GM19023 (cell line): ENCODE data around the gene GLT6D1.

ENCODE experiments used
- ATAC-seq: cut with Tn5 transposase; IDR thresholded peaks from one replicate; pipeline ENCODE4 v1.9.1; 2021; ENCODE audit warnings: mild to moderate bottlenecking, moderate library complexity; ENCODE audit not compliant: unreplicated experiment

GLT6D1 gene

DNA sequence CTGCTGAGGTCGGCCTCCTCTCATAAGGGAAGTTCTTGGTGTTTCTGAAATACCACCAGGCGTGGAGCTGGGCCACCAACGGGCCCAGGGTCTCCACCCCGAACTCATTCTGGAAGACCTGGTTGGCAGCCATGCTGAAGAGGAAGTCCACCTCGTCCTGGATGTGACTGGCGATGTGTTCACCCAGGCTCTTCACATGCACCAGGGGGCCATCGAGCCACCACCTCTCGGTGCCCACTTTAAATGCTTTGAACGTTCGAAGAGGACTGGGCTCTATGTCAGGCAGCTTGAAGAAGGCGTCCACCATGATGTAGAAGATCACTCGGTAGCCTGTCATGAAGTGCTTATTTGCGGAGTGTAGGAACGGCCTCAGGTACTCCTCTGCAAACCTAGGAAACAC lies 15.1 kb downstream of the GLT6D1 start:
- no peak for ATAC-seq

- no peak for ATAC-seq
Measured at GRCh38 chr9:135622415-135623020, 16.8 kb downstream of the GLT6D1 start.

DNA sequence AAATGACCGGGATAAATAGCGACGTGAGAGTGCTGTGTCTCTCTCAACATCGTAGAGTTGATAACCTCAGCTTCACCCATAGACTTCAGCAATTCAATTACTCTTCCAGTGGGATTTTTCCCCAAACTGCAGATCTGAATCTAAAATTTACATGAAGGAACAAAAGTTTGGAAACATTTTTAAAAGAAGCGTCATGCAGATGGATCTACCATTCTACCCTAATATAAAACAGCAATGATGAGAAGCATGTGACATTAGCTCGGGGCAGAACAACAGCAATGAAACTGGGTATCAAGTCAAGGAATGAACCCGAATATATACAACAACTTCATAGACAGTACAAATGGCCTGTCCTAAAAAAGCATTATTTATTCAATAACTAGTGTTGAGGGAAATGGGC lies 18.8 kb downstream of the GLT6D1 start:
- no peak for ATAC-seq

GRCh38 chr9:135619599-135619886 lies 19.8 kb downstream of the GLT6D1 start:
- no peak for ATAC-seq

DNA sequence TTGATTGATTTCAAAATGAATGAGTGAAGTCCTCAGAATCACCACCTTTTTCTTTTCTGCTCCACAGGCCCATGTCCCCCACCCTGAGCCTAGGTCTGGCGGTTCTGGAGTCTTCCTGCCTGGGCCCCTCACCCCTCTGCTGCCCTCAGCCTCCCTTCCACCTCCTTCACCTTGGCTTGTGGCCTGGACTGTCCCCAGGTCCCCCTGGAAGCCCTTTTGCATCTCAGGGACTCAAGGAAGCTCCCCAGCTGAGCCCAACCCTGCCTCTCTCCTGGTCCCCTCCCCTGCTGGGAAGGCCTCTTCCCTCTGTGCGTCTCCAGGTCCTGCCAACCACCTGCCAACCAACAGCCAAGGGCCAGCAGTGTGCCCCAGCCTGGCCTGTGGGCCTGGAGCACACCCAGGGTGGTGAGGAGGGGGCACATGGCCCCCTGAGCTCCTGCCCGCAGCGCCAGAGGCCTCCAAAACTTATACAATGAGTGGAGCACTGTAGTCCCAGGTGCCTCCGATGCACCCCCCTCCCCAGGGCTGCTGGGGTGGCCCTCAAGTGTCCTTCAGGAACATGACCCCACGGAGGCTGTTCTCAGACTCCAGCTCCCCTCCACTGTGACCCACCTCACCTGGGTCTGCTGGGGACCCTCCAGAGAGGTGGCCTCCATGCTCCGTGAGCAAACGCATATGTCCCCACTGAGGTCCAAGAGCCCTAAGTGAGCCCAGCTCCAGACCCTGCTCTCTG lies 20.3 kb downstream of the GLT6D1 start:
- ATAC-seq: no peak

DNA sequence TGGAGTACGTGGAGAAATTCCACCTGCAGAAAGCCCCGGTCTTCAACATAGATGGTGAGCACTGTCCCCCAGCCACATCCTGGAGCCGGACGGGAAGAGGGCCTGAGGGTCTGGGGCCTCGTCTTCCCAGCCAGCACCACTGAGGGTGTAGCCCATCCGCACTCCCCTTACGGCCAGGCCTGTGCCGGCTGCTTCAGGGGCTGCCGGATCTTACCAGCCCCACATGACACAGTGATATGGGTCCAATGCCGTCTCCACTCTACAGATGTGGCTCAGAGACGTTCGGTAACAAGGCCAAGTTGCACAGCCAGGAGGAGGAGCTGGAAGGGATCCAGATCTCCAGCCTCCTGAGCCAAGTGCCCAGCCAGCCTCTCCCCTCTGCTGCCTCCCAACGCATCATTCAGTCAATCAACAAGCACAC lies 21.3 kb downstream of the GLT6D1 start:
- ATAC-seq: no peak

DNA sequence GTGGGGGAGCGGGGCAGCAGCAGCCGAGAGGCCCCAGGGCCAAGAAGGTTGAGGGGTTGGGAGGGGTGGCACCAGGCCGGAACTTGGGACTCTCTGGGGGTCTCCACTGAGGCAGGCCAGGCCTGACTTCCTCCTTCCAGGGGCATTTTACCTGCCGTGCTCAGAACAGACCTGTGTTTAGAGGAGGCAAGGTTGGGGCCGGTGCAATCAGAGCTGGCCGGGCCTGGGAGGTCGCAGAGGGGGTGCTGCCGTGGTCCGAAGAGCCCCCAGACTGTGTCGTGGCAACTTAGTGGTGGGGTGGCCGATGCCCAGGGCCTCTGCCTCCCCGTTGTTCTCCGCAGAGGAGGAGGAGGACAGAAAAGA lies 21.8 kb downstream of the GLT6D1 start:
- ATAC-seq: no peak

- no peak for ATAC-seq
Measured at GRCh38 chr9:135616619-135617537, 22.5 kb downstream of the GLT6D1 start.

DNA sequence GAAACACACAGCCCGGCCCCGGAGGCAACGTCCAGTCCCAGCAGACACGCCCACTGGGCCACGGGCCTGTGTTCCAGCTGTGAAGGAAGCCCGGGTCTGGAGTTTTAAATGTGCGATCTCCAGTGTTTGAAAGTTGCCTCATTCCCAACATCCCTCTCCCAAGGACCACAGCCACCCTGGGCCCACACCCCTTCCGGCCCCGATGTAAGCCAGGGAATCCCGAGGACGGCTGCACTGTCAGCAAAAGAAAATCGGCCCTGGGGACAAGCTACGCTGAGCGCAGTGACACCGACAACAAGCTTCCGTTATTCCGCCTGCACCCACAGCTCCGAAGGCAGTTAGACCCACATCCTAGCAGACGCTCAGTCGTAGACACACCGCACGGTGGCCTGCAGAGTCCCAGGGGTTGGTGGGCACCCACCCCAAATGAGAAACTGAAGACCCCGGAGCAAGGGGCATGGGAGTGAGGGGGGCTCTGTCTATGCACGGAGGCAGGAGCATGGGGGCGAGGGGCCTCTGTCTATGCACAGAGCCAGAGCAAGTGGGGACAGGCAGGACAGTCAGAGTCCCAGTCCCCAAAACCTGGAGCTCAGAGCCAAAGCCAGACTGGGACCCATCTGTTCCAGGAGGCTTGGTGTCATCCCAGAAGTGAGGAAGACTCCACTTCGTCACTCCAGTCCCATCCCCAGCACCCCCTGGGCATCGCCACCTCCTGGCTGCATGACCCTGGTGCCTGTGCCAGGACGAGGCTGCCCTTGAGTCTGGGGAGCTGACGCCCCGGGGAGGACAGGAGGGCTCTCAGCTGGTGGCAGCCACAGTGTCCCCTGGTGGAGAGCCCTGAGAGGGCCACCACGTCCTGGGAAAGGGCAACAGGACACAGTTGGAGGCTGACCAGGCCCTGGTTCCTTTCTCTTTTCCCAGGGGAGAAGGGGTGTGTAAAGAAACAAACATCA lies 23.4 kb downstream of the GLT6D1 start:
- ATAC-seq: no peak

DNA sequence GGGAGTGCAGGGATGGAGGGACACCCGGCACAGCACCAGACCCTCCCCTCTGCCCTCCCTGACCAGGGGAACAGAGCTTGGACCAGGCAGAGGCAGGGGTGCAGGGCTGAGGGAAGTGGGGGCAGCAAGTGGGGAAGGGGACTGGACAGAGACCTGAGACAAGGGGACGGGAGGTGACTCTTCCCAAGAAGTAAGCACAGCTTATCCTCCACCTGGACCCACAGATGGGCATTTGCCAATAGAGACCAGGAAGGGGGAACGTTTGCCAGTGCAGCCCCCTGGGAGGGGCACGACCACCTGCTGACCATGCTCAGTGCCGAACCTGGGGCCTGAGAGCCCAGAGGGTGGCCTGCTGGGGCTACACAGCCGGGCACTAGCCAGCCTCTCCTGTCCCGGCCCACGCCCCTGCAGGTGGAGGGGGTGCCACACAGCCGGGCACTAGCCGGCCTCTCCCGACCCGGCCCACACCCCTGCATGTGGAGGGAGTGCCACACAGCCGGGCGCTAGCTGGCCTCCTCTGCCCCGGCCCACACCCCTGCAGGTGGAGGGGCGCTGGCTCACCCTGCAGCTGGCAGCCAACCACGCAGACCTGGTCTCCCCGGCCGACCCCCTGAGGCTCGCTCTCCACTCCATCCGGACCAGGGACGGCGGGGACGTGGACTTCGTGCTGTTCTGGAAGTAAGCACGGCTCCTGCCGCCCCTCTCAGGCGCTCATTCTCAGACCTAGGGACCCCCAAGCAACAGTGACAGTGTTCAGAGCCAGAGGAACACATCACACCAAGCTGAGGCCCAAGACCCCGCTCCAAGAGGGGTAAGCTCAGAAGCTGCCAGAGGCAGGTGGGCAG lies 24.3 kb downstream of the GLT6D1 start:
- no peak for ATAC-seq

DNA sequence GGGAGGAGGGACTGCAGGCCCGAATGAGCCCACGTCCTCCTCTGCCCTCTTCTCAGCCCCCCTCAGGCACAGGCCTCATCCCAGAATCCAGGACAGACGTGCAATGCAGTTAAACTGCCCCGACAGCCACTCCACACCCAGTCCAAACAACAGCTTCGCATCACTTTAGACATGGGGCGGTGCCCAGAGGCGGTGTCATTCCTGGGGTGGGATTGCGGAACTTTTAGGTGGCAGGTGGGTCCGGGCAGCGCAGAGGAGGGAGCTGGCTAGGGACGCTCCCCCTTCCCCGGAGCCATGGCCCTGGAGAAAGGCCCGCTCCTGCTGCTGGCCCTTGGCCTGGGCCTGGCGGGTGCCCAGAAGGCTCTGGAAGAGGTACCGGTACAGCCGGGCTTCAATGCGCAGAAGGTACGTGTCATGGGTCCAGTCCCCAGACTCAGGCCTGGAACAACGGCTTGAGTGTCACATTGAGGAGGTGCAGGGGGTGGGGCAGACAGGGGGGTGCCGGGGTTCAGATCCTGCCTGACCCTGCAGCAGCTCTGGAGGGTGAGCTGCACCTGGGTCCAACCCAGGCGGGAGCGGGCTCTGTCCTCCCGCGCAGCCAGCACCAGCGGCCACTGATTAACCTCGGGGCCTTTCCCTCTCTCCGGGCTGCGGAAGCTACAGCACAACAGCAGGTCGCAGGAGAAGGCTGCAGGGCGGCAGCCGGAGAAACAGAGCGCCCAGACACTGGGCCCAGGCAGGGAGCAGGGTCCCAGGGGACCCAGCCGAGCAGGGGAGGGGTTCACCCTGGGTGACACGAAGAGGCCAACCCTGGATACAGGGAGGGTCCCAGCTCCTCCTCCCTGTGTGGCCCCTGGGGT lies 25.2 kb downstream of the GLT6D1 start:
- ATAC-seq: no peak

DNA sequence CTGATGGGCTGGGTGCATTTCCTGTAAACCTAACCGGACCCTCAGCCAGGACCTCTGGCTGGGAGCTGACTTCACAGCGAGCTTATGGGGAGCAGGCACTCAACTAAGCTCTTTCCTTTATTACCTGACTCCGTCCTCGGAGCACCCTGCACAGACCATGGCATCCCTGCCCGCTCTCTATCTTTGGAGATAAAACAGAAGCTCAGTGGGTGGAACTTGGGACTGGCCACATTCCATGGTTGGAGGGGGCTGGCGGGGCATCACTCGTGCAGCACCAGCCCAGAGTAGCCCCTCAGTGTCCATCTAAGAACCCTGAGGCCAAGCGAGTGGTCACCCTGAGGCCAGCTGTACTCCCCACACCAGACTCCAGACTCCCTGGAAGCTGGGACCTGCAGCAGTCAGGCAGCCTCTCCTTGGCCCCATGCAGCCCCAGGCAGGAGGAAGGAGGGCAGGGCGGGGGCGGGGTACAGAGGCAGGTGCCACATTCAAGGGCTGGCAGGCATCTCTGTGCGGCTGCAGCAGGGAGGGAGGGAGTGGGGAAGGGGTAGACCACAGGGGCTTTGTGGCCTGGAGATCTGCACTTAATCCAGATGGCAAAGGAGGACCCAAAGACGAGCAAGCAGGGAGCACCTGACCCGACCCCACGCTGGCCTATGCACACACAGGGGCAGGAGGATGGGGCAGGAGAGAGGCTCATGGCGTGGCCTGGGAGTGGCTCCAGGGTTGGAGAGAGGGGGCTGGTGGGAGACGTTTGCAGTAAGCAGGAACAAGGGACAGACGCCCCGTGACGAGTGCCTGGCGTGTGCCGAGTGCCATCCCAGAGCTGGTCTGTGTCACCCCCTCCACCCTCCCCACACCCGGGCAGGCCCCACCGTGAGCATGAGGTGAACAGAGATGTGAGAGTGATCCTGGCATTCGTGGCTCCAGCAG lies 26.1 kb downstream of the GLT6D1 start:
- ATAC-seq: no peak

DNA sequence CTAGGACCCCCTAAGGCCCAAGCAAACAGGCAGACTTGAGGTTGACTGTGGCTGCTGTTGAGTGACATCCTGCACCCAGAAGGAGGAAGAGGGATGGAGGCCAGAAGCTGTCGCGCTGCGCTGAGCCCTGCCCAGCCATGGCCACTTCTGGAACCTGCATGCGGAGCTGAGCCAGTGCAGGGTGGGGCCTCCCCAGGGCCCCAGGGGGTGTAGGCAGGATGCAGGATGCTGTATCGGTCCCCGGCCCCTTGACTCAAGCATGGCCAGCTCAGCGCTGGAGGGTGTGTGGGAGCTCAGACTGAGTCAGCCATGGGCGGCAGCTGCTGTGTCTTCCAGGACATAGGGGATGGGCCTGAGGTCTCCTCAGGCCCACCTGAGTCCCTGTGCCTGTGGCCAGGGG lies 26.9 kb downstream of the GLT6D1 start:
- no peak for ATAC-seq

GRCh38 chr9:135611875-135612209 lies 27.5 kb downstream of the GLT6D1 start:
- no peak for ATAC-seq

- no peak for ATAC-seq
Measured at GRCh38 chr9:135611142-135611874, 28.0 kb downstream of the GLT6D1 start.

DNA sequence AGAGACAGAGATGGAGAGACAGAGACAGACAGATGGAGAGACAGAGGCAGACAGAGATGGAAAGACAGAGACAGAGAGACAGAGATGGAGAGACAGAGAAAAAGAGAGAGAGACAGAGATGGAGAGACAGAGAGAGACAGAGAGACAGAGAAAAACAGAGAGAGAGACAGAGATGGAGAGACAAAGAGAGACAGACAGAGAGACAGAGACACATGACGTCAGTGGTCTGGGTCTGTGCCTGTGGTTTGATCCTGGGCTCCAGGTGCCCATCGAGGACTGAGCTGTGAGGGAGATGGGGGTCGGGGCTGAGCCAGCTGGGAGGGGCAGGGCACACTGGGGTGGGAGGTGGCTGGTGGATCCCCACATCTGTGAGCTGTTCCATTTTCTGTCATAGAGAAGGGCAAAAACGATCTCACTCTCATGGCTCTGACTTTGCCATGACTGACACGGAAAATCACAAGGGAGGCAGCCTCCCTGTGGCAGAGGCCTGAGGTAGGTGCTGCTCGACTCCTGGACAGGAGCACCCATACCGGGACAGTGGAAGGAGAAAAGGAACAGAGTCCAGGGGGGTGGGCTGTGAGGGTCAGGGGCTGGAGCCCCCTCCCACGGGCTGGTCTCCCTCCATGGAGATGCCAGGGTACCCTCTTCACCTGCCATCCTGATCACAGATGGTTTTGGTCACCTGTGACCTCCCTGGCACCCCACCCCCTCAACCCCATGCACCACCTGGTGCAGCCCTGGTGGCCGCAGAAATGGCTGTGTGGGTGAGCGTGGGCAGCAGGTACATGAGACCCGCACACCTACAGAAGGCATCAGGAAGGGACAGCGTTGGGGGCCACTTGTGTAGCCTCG lies 28.8 kb downstream of the GLT6D1 start:
- ATAC-seq: no peak
